ENCODE results near the gene NRXN3.
"Not testable (repeated sequence)": the region's sequence is repeated elsewhere in the genome, so short reads cannot be mapped to it uniquely, and the experiment has no call there.

Gene NRXN3

DNA sequence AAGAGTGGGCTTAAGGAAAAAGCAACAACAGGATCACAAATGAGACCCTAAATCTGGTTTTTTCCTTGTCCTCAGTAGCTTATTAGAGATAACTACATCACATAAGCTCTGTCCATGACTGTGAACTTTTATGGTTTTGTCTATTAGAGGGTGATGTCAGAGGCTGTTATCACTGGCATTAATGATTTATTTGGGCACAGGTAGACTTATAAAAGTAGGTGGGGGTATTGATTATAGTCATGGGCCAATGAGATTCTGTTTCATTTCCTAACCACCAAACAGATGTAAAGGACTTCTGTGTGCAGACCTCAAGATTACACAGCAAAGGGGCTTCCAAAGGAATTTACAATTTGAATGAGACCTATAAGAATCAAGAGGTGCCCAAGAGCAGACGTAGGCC lies 316.4 kb downstream of the NRXN3 start:
- no peak for DNase-seq (ENCODE audit: low spot score)
- no peak overlapping the region for H3K4me3 ChIP-seq
- TF ChIP-seq, protein P1, sequence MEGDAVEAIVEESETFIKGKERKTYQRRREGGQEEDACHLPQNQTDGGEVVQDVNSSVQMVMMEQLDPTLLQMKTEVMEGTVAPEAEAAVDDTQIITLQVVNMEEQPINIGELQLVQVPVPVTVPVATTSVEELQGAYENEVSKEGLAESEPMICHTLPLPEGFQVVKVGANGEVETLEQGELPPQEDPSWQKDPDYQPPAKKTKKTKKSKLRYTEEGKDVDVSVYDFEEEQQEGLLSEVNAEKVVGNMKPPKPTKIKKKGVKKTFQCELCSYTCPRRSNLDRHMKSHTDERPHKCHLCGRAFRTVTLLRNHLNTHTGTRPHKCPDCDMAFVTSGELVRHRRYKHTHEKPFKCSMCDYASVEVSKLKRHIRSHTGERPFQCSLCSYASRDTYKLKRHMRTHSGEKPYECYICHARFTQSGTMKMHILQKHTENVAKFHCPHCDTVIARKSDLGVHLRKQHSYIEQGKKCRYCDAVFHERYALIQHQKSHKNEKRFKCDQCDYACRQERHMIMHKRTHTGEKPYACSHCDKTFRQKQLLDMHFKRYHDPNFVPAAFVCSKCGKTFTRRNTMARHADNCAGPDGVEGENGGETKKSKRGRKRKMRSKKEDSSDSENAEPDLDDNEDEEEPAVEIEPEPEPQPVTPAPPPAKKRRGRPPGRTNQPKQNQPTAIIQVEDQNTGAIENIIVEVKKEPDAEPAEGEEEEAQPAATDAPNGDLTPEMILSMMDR (IDR thresholded peaks at IDR 0.05): no peak
- H3K27ac ChIP-seq: no peak overlapping the region

DNA sequence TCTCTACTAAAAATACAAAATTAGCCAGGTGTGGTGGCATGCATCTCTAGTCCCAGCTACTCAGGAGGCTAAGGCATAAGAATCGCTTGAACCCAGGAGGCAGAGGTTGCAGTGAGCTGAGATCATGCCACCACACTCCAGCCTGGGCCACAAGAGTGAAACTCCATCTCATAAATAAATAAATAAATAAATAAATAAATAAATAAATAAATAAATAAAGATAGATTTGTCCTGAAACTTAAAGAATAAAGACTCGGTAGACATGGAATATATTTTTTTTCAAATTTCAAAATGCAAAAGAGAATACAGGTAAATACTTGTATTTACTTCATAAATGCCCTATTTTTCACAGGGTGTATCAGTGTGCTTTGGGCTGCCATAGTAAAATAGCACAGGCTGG lies 317.4 kb downstream of the NRXN3 start:
- H3K4me3 ChIP-seq; DNase-seq (ENCODE audit: low spot score); H3K27ac ChIP-seq: not testable (repeated sequence)

GRCh38 chr14:78488938-78489337 lies 318.8 kb downstream of the NRXN3 start:
- TF ChIP-seq, protein P1 (IDR thresholded peaks at IDR 0.05): no peak

GRCh38 chr14:78491048-78491447 lies 320.9 kb downstream of the NRXN3 start:
- no peak for DNase-seq (ENCODE audit: low spot score)

More at GRCh38 chr14:78488938-78489337, 318.8 kb downstream of the NRXN3 start:
- no peak for DNase-seq (ENCODE audit: low spot score)
- no peak overlapping the region for H3K4me3 ChIP-seq
- H3K27ac ChIP-seq: no peak overlapping the region

GRCh38 chr14:78498062-78498595 lies 328.0 kb downstream of the NRXN3 start:
- TF ChIP-seq, protein P1 (IDR thresholded peaks at IDR 0.05): no peak
- no peak overlapping the region for H3K27ac ChIP-seq
- no peak overlapping the region for H3K4me3 ChIP-seq
- no peak for DNase-seq (ENCODE audit: low spot score)

More at GRCh38 chr14:78491048-78491447, 320.9 kb downstream of the NRXN3 start:
- Histone ChIP-seq H3K27ac (no peak overlapping the region), H3K4me3 (no peak overlapping the region)
- TF ChIP-seq, protein P1 (IDR thresholded peaks at IDR 0.05): no peak

- Histone ChIP-seq H3K27ac (no peak overlapping the region), H3K4me3 (no peak overlapping the region)
- no peak for DNase-seq (ENCODE audit: low spot score)
- TF ChIP-seq, protein P1 (IDR thresholded peaks at IDR 0.05): no peak
Observed at GRCh38 chr14:78501909-78502308, 331.7 kb downstream of the NRXN3 start.

GRCh38 chr14:78508023-78508422 lies 337.9 kb downstream of the NRXN3 start:
- no peak for DNase-seq (ENCODE audit: low spot score)
- H3K27ac ChIP-seq: no peak overlapping the region
- TF ChIP-seq, protein P1 (IDR thresholded peaks at IDR 0.05): no peak
- no peak overlapping the region for H3K4me3 ChIP-seq

All from coronary artery (tissue), 2 donors.